NCI-H187 treated with DMSO at 0.1 percent for 48 hours (cell line): Measurements from ENCODE around the gene PTPN4.

Source experiments
- DNase-seq: peaks from one replicate; lab custom pipeline; 2025; lab: John Stamatoyannopoulos, UW

PTPN4 gene

GRCh38 chr2:119809339-119810048, 49.8 kb downstream of the PTPN4 start:
- no peak for DNase-seq

DNA sequence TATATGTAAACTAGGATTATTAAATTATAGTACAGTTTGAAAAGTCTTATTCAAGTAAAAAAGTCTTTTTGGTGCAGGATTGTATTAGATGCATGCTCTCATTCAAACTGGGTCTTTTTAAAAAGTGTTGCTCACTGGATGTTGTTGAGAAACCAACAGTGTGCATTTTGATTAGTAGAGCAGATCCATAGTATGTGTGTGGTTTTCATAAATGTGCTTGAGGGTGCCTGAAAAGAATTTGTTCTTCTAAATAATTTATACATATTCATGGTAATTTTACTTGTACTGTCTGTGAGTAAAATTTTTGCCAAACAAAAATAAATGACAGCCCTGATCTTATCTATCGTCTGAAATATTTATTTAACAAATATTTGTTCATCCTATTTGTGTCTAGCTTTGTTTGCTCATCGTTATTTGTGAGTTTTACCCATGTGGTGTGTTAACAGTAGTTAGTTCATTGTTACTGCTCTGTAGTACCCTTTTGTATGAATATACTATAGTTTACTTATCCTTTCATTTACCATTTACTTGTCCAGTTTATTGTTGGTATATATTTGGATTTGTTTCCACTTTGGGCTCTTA, 50.4 kb downstream of the PTPN4 start:
- no peak for DNase-seq

DNA sequence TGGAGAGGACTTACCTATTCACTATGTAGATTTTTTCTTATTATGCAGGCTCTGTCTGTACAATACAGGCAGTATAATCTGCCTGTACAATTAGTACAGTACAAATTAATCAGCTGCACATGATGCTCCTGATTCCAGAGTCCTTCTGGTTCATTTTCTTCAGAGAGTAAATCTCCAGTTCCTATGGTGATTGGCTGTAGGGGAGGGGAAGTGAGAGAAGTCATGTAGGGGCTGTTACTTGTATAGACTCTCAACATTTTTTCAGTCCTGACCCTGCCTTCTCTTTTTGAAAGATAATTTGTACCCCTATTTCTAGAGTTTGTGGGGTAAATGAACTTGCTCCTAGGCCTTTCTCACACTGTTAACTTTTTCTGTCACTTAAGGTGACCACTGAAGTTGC, 54.5 kb downstream of the PTPN4 start:
- no peak for DNase-seq

DNA sequence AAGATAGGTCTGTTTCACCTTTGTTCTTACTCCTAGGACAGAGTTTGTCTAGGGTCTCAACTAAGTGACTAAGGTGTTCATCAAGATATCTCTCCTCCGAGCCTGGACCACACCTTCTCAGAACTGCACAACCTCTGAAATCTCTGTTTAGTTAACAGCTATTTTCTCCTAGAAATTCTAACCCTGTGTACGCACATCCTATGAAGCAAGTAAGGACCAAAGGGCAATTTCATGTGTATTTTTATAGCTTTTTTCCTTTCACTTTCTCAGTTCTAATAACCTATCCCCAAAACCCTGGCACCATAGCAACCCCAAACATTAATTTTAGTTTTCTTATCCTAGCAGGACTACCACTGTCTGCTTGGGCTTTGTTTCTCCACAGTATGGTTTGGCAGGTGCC, 59.1 kb downstream of the PTPN4 start:
- DNase-seq = no peak

- no peak for DNase-seq
These were observed 60.1 kb downstream of the PTPN4 start for GRCh38 chr2:119819846-119820245.

GRCh38 chr2:119820275-119820674, 60.6 kb downstream of the PTPN4 start:
- no peak for DNase-seq

- DNase-seq = no peak
These were observed 61.5 kb downstream of the PTPN4 start for GRCh38 chr2:119821266-119821665.

- DNase-seq = no peak
These were observed 64.1 kb downstream of the PTPN4 start for GRCh38 chr2:119823734-119824334.

DNA sequence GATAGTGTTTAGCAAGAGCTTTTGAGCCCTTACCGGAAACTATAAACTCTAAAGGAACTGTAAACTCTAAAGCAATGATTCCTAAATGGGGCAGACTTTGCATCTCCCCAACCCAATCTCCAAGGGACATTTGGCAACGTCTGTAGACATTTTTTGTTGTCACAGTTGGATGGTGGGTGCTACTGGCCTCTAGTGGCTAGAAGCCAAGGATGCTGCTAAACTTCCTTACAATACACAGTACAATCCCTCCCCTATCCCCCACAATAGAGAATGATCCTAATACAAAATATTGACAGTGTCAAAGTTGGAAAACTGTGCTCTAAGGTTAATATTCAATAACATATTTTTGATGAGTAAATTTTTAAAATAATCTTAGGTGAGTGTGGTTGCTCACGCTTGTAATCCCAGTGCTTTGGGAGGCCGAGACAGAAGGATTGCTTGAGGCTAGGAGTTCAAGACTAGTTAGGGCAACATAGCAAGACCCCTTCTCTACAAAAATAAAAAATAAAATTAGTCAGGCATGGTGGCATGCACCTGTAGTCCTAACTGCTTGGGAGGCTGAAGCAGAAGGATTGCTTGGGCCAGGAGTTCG, 66.7 kb downstream of the PTPN4 start:
- no peak for DNase-seq

GRCh38 chr2:119827866-119828507, 68.3 kb downstream of the PTPN4 start:
- DNase-seq = no peak

DNA sequence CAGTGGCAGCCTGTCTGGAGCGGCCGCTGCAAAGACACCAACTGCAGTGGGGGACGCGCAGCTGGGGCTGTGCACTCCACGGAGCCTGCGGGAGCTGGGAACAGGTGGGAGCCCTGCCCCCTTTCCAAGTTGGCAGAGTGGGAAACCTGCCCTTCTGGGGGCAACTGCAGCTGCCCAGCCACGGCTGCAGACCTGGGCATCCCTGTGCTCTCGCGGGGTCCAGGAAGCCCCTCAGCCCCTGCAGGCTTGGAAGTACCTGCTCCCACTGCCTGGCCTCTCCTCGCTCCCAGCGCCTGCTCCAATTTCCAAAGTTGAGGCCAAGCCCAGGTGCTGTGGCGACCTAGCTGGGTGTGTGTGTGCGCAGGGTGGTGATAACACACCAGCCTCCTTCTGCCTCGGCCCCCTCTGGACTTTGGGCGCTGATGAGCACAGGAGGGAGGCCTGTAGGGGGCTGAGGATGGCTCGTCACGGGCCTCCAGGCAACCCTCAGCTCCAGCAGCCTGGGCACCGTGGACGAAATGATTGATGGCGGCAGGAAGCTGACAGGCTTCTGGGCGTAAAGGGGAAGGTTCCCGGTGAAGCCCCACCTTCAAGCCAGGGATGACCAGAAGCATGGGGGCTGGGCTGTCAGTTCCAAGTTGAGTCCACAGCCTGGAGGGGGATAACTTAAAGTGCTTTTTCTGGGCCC, 76.9 kb downstream of the PTPN4 start:
- no peak for DNase-seq

- DNase-seq = no peak
These were observed 77.6 kb downstream of the PTPN4 start for GRCh38 chr2:119837350-119837749.

DNA sequence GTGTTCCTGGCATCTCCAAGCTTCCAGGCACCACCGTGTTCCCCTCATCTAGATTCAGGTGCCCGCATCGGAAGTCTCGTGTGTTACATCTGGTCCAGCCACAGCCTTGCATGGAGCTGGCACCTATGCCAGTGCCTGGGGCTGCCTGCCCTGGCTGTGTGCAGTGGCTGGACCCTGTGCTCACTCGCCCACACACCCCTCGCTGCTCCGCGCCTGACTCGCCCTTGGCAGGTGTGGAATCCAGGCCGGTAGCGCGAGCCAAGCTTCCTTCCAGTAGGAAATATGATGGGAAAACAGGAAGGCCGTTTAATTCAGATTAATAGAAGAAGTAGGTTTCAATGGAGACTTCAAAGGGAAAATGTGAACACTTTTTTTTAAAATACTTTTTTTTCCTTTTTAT, 78.0 kb downstream of the PTPN4 start:
- no peak for DNase-seq

DNA sequence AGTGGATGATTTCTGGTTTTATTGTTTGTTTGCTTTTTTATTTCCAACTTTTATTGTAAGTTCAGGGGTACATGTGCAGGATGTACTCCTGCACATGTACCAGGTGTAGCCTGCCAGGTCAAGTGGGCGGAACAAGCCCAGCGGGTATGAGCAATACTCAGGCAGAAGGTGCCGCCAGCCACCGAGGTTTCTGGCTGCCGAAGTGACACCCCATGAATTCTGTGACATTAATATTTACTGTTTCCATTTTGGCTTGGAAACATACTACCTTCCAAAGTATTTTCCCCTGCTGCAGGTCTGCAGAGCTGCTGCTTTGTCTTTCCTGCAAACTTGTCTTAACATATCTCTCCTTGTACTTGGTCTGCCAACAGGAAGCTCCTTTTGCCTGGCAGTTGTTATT, 78.5 kb downstream of the PTPN4 start:
- DNase-seq = no peak

GRCh38 chr2:119841550-119841949, 81.8 kb downstream of the PTPN4 start:
- DNase-seq = no peak

GRCh38 chr2:119846021-119846420, 86.3 kb downstream of the PTPN4 start:
- DNase-seq = no peak

DNA sequence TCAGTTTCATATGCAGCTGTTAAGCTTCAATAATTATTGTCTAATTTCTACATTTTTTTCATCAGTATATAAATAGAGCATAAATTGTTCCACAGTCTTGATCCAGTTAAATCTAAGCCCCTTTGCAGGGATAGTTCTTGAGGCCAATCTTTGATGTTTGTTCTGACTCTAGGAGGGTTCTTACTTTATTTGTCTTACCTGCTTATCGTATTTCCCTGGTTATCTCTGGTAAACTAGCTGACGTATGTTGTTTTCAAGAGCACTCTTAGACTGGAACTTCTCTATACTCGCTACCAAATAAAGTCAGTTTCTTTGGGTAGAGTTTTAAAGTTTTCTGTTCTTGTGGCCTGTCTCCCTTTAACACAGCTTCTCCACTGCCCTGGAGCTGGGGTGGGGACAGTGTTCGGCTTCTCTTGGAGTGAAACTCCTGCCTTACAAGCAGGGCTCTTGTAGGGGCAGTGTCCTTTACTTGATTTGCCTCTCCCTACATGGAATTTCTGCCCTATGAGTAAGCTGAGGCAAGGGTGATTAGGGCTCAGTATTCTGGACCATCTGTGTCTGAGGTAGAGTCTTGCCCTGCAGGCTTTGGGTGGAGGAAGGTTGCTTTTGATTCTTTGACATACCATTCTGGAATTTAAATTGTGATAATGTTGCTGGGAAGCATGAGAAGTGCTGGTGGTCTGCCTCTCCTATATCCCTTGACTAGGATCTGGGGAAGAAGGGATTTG, 90.3 kb downstream of the PTPN4 start:
- no peak for DNase-seq

DNA sequence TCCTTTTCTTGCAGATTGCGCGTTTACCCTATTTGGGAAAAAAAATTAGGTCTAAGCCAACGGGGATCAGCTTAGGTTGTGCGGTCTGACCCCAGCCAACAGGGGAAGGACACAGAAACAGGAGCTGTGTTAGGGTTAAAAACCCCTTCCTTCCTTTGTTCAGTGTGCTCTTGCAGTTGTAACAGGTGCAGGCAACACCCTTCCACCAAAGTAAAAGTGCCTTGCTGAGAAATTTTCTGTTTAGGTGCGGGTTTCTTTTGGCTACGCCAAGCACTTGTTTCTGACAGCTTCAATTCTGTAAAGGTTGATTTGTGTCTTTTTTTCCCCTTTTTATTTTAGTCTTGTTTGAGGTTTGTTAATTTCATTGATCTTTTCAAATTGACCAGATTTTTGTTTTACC, 92.5 kb downstream of the PTPN4 start:
- DNase-seq = no peak

- DNase-seq = no peak
These were observed 94.2 kb downstream of the PTPN4 start for GRCh38 chr2:119853777-119854399.

- DNase-seq = no peak
These were observed 96.8 kb downstream of the PTPN4 start for GRCh38 chr2:119856469-119856901.

GRCh38 chr2:119857742-119858141, 98.0 kb downstream of the PTPN4 start:
- no peak for DNase-seq
